Measurements from ENCODE around the gene LHX2.

The LHX2 gene

GRCh38 chr9:124038790-124039633 lies 27.4 kb downstream of the LHX2 start:
- no peak for TF ChIP-seq FOXM1 (IDR thresholded peaks at IDR 0.05; ENCODE audit: borderline replicate concordance, low read depth)
- no peak for TF ChIP-seq TEAD4 (IDR thresholded peaks at IDR 0.05)
- TF ChIP-seq USF1 (IDR thresholded peaks at IDR 0.05): no peak
- TF ChIP-seq YY1 (IDR thresholded peaks at IDR 0.05; ENCODE audit: low read depth): no peak
- TF ChIP-seq CEBPB (IDR thresholded peaks at IDR 0.05): no peak
- no peak for TF ChIP-seq RAD21 (IDR thresholded peaks at IDR 0.05; ENCODE audit: low read depth)
- TF ChIP-seq EGR1 (IDR thresholded peaks at IDR 0.05): no peak
- TF ChIP-seq TCF12 (IDR thresholded peaks at IDR 0.05; ENCODE audit: low read depth): no peak
- no peak for TF ChIP-seq TAF1 (IDR thresholded peaks at IDR 0.05; ENCODE audit: low read depth)
- TF ChIP-seq ZBTB7A (IDR thresholded peaks at IDR 0.05; ENCODE audit: low read depth): no peak
- TF ChIP-seq REST (IDR thresholded peaks at IDR 0.05; ENCODE audit: low read depth): no peak

GRCh38 chr9:124040186-124040931 lies 28.8 kb downstream of the LHX2 start:
- TF ChIP-seq FOXM1 (IDR thresholded peaks at IDR 0.05; ENCODE audit: borderline replicate concordance, low read depth) (no peak), NFIC (IDR thresholded peaks at IDR 0.05) (no peak), EP300 (IDR thresholded peaks at IDR 0.05; ENCODE audit: borderline replicate concordance) (no peak), TEAD4 (IDR thresholded peaks at IDR 0.05) (no peak), REST (IDR thresholded peaks at IDR 0.05; ENCODE audit: low read depth) (no peak), MAX (IDR thresholded peaks at IDR 0.05) (no peak), YY1 (IDR thresholded peaks at IDR 0.05; ENCODE audit: low read depth) (no peak), ZBTB7A (IDR thresholded peaks at IDR 0.05; ENCODE audit: low read depth) (no peak), TCF12 (IDR thresholded peaks at IDR 0.05; ENCODE audit: low read depth) (no peak), TAF1 (IDR thresholded peaks at IDR 0.05; ENCODE audit: low read depth) (no peak), USF1 (IDR thresholded peaks at IDR 0.05) (no peak), EGR1 (IDR thresholded peaks at IDR 0.05) (no peak), RAD21 (IDR thresholded peaks at IDR 0.05; ENCODE audit: low read depth) (no peak), CEBPB (IDR thresholded peaks at IDR 0.05) (no peak), CREB1 (IDR thresholded peaks at IDR 0.05; ENCODE audit: low read depth) (no peak)

- TF ChIP-seq ZBTB7A (IDR thresholded peaks at IDR 0.05; ENCODE audit: low read depth) (peak; percentile 78), CEBPB (IDR thresholded peaks at IDR 0.05) (no peak), TCF12 (IDR thresholded peaks at IDR 0.05; ENCODE audit: low read depth) (peak; percentile 35; the same call in 1 of the 2 replicates), MAX (IDR thresholded peaks at IDR 0.05) (no peak), CREB1 (IDR thresholded peaks at IDR 0.05; ENCODE audit: low read depth) (no peak), RAD21 (IDR thresholded peaks at IDR 0.05; ENCODE audit: low read depth) (peak; percentile 71), EGR1 (IDR thresholded peaks at IDR 0.05) (no peak)
Observed at GRCh38 chr9:124040935-124041816, 29.6 kb downstream of the LHX2 start.

GRCh38 chr9:124041817-124042116 lies 30.2 kb downstream of the LHX2 start:
- no peak for TF ChIP-seq FOXM1 (IDR thresholded peaks at IDR 0.05; ENCODE audit: borderline replicate concordance, low read depth)
- no peak for TF ChIP-seq NFIC (IDR thresholded peaks at IDR 0.05)
- TF ChIP-seq EP300 (IDR thresholded peaks at IDR 0.05; ENCODE audit: borderline replicate concordance): no peak
- no peak for TF ChIP-seq TEAD4 (IDR thresholded peaks at IDR 0.05)
- TF ChIP-seq USF1 (IDR thresholded peaks at IDR 0.05): no peak
- no peak for TF ChIP-seq TCF12 (IDR thresholded peaks at IDR 0.05; ENCODE audit: low read depth)
- no peak for TF ChIP-seq CEBPB (IDR thresholded peaks at IDR 0.05)
- TF ChIP-seq ZBTB7A (IDR thresholded peaks at IDR 0.05; ENCODE audit: low read depth): no peak
- no peak for TF ChIP-seq EGR1 (IDR thresholded peaks at IDR 0.05)
- TF ChIP-seq TAF1 (IDR thresholded peaks at IDR 0.05; ENCODE audit: low read depth): no peak
- TF ChIP-seq RAD21 (IDR thresholded peaks at IDR 0.05; ENCODE audit: low read depth): no peak
- no peak for TF ChIP-seq CREB1 (IDR thresholded peaks at IDR 0.05; ENCODE audit: low read depth)
- TF ChIP-seq YY1 (IDR thresholded peaks at IDR 0.05; ENCODE audit: low read depth): no peak
- TF ChIP-seq MAX (IDR thresholded peaks at IDR 0.05): no peak
- TF ChIP-seq REST (IDR thresholded peaks at IDR 0.05; ENCODE audit: low read depth): no peak
